Activated CD4-positive, alpha-beta T cell treated with anti-CD3 and anti-CD28 coated beads for 36 hours (primary cell): ENCODE measurements around the gene OR4K5. TPM values are rescaled to one million over a fixed set of nuclear protein-coding genes. Genes with fewer than 3 reads are reported as not detected.

Experiments
- ATAC-seq: fragments of 200-7000 bp; cut with Tn5 transposase; one replicate; pipeline ENCODE4 v1.10.0; 2021; ENCODE audit warnings: mild to moderate bottlenecking, moderate library complexity
- CTCF ChIA-PET: fragments of 350-600 bp; sonication (Branson Sonifier 250); formaldehyde crosslinking; loops from one replicate; lab custom pipeline; 2021; ENCODE audit warnings: antibody characterized with exemption; lab: Charles Lee
- POLR2A ChIA-PET: fragments of 350-600 bp; sonication (Branson Sonifier 250); formaldehyde crosslinking; loops from one replicate; lab custom pipeline; 2021; ENCODE audit warnings: antibody characterized with exemption, inconsistent platforms; lab: Charles Lee
- DNase-seq: peaks from one replicate; pipeline ENCODE4 v3.0.0-alpha.2; 2020
- H3K27ac Mint-ChIP-seq: one replicate; pipeline ENCODE4 v1.8.0; 2021; ENCODE audit warnings: mixed read lengths
- H3K27me3 Mint-ChIP-seq: one replicate; pipeline ENCODE4 v1.8.0; 2021; ENCODE audit warnings: mixed read lengths
- H3K36me3 Mint-ChIP-seq: one replicate; pipeline ENCODE4 v1.8.0; 2021; ENCODE audit warnings: low read depth, mixed read lengths
- H3K4me1 Mint-ChIP-seq: one replicate; pipeline ENCODE4 v1.8.0; 2021; ENCODE audit warnings: mixed read lengths
- H3K4me3 Mint-ChIP-seq: one replicate; pipeline ENCODE4 v1.8.0; 2021; ENCODE audit warnings: mild to moderate bottlenecking, moderate library complexity, mixed read lengths
- H3K9me3 Mint-ChIP-seq: one replicate; pipeline ENCODE4 v1.8.0; 2021; ENCODE audit warnings: low read depth, mixed read lengths
- intact Hi-C, 2 experiments: fragments of 100-400 bp; cut with DNase I in 1 of 2; cut with micrococcal nuclease in 1 of 2; formaldehyde crosslinking; loops; one replicate each; pipeline versions ENCODE4 v1.14.2 to v1.15.1; 2022 to 2024; cut with DNase I, micrococcal nuclease
- total RNA-seq, 2 experiments: library from RNA; stranded (reverse); gene quantifications; one replicate each; pipeline ENCODE4 v1.2.3, GENCODE V29; 2021

The OR4K5 gene, protein sequence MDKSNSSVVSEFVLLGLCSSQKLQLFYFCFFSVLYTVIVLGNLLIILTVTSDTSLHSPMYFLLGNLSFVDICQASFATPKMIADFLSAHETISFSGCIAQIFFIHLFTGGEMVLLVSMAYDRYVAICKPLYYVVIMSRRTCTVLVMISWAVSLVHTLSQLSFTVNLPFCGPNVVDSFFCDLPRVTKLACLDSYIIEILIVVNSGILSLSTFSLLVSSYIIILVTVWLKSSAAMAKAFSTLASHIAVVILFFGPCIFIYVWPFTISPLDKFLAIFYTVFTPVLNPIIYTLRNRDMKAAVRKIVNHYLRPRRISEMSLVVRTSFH
- not detected for total RNA-seq

DNA sequence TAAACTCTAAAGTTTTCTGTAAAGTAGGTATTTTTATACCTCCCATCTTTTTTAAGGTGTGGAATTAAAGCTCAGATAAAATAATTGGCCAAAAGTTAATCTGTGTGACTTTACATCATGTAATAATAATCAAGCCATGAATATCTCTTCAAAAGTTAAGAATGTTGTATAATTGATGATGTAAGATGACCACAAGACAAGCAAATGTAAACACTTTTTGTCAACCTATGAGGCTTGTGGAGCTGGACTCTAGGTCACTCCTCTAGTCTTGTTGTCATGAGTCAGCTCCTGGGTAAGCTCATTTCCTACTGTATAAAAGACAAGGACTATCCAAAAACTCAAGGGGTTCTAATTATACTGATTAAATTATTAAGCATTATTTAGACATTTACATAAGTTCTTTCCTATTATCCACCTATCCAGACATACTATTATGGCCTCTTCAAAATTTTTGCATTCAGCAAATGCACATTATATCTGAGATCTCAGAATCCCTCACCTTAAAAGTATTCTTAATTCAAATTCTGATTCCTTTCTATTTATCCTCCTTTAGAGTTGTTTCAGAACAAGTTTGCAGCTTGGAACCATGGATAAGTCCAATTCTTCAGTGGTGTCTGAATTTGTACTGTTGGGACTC, at the start of gene OR4K5:
Gene OR4K5 (plus strand): TSS at position 587 of the 637 bp plus-strand sequence. CDS start 0 bp downstream, at position 587.
- ChIA-PET CTCF (no interaction called here), POLR2A (no interaction called here)
- ATAC-seq (no peak), DNase-seq (no peak)
- Mint-ChIP-seq H3K27ac (no peak within 1 kb of the TSS), H3K4me1 (no peaks in the 10 kb centered on the region), H3K9me3 (no peaks in the 10 kb centered on the region), H3K27me3 (no peaks in the 10 kb centered on the region), H3K4me3 (no peak within 1 kb of the TSS), H3K36me3 (no peaks in the 10 kb centered on the region)
- intact Hi-C loops = no loop called here

- no peaks in the 10 kb centered on the region for H3K9me3 Mint-ChIP-seq
- no peak overlapping the region for H3K4me3 Mint-ChIP-seq
These were observed 47.2 kb upstream of the OR4K5 start for GRCh38 chr14:19873178-19873577.

GRCh38 chr14:19874842-19875241, 45.6 kb upstream of the OR4K5 start, which contains the start of gene OR4K2:
TSS of gene OR4K2 (plus strand) at chr14:19875142. CDS start at chr14:19876268, 1,126 bp downstream.
- no peaks in the 10 kb centered on the region for H3K9me3 Mint-ChIP-seq

More at GRCh38 chr14:19873178-19873577, 47.2 kb upstream of the OR4K5 start:
- H3K4me1 Mint-ChIP-seq = no peaks in the 10 kb centered on the region
- H3K36me3 Mint-ChIP-seq = no peaks in the 10 kb centered on the region
- ChIA-PET POLR2A (no interaction called here), CTCF (no interaction called here)
- no peak overlapping the region for H3K27ac Mint-ChIP-seq
- intact Hi-C loops = no loop called here
- DNase-seq = no peak
- no peak for ATAC-seq
- H3K27me3 Mint-ChIP-seq = peaks cover 2% of the 10 kb centered on the region

GRCh38 chr14:19878029-19878642, 42.3 kb upstream of the OR4K5 start:
- Mint-ChIP-seq H3K27ac (no peak overlapping the region), H3K4me3 (no peak overlapping the region), H3K27me3 (peaks cover 2% of the 10 kb centered on the region), H3K36me3 (no peaks in the 10 kb centered on the region), H3K9me3 (no peaks in the 10 kb centered on the region), H3K4me1 (no peaks in the 10 kb centered on the region)
- ChIA-PET CTCF (interaction anchor here (0.6 to 0.9 kb wide), 2 partner anchors 10 to 287 kb away, joined by 3 to 5 read pairs; no protein-coding TSS in a partner anchor), POLR2A (no interaction called here)
- intact Hi-C loops = no loop called here
- no peak for ATAC-seq
- no peak for DNase-seq

More at GRCh38 chr14:19874842-19875241, 45.6 kb upstream of the OR4K5 start, which contains the start of gene OR4K2:
- CTCF ChIA-PET = no interaction called here
- POLR2A ChIA-PET = no interaction called here
- ATAC-seq (no peak), DNase-seq (no peak)
- H3K36me3 Mint-ChIP-seq = no peaks in the 10 kb centered on the region
- peaks cover 2% of the 10 kb centered on the region for H3K27me3 Mint-ChIP-seq
- no peak within 1 kb of the TSS for H3K4me3 Mint-ChIP-seq
- intact Hi-C loops = no loop called here
- H3K27ac Mint-ChIP-seq = no peak within 1 kb of the TSS
- no peaks in the 10 kb centered on the region for H3K4me1 Mint-ChIP-seq

- CTCF ChIA-PET = no interaction called here
These were observed 25.1 kb upstream of the OR4K5 start for GRCh38 chr14:19895282-19895681.

DNA sequence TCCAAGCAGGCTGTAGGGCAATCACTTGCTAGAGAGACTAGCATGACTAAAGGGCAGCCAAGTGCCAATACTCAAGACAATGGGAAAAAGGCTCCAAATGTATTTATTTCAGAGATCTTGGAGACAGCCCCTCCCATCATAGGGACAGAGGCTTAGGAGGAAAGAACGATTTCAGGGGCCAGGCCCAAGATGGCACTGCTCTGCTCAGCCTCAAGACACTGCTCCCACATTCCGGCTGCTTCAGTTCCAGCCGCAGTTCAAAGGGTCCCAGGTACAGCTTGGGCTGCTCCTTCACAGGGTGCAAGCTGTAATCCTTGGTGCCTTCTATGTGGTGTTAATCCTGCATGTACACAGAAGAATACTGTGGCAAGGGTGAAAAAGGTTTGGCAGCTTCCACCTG, 19.4 kb upstream of the OR4K5 start:
- Mint-ChIP-seq H3K27me3 (no peaks in the 10 kb centered on the region), H3K4me3 (no peak overlapping the region), H3K9me3 (peaks cover 13% of the 10 kb centered on the region), H3K27ac (no peak overlapping the region), H3K4me1 (no peaks in the 10 kb centered on the region), H3K36me3 (peaks cover 2% of the 10 kb centered on the region)
- CTCF ChIA-PET = no interaction called here
- no peak for DNase-seq
- POLR2A ChIA-PET = no interaction called here
- intact Hi-C loops = no loop called here
- no peak for ATAC-seq

More at GRCh38 chr14:19895282-19895681, 25.1 kb upstream of the OR4K5 start:
- Mint-ChIP-seq H3K4me3 (no peak overlapping the region), H3K27me3 (no peaks in the 10 kb centered on the region), H3K27ac (no peak overlapping the region), H3K4me1 (no peaks in the 10 kb centered on the region), H3K36me3 (peaks cover 2% of the 10 kb centered on the region), H3K9me3 (peaks cover 28% of the 10 kb centered on the region)
- intact Hi-C loops = no loop called here
- no peak for DNase-seq
- POLR2A ChIA-PET = no interaction called here
- no peak for ATAC-seq

DNA sequence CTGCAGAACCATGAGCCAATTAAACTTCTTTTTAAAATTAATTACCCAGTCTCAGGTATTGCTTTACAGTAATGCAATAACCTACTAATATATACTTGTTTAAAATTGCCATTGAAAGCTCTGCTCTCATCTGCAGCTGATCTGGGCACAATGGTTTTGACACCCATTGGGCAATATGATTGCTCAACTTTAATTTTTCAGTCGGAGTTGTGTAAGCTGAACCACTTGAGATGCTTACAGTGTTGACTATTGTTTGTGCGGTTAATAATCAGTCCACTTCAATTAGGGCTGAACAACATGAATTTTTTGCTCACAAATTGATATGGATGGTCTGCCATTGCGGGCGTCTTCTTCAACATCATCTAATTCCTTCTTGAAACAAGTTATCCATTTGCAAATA, 18.0 kb upstream of the OR4K5 start:
- peaks cover 3% of the 10 kb centered on the region for H3K9me3 Mint-ChIP-seq
- H3K4me1 Mint-ChIP-seq = no peaks in the 10 kb centered on the region
- H3K36me3 Mint-ChIP-seq = no peaks in the 10 kb centered on the region
- no peak for DNase-seq
- ATAC-seq = no peak
- H3K4me3 Mint-ChIP-seq = no peak overlapping the region
- no peak overlapping the region for H3K27ac Mint-ChIP-seq
- CTCF ChIA-PET = interaction anchor here (0.8 kb wide), 1 partner anchor 828 kb away, joined by 3 read pairs; no protein-coding TSS in a partner anchor
- POLR2A ChIA-PET = no interaction called here
- intact Hi-C loops = no loop called here
- no peaks in the 10 kb centered on the region for H3K27me3 Mint-ChIP-seq

- DNase-seq (no peak), ATAC-seq (no peak)
- no peaks in the 10 kb centered on the region for H3K36me3 Mint-ChIP-seq
- H3K4me3 Mint-ChIP-seq = no peak overlapping the region
- no peak overlapping the region for H3K27ac Mint-ChIP-seq
- H3K9me3 Mint-ChIP-seq = no peaks in the 10 kb centered on the region
- no peaks in the 10 kb centered on the region for H3K27me3 Mint-ChIP-seq
- ChIA-PET POLR2A (no interaction called here), CTCF (no interaction called here)
- H3K4me1 Mint-ChIP-seq = no peaks in the 10 kb centered on the region
- intact Hi-C loops = no loop called here
These were observed 13.7 kb upstream of the OR4K5 start for GRCh38 chr14:19906665-19907064.

DNA sequence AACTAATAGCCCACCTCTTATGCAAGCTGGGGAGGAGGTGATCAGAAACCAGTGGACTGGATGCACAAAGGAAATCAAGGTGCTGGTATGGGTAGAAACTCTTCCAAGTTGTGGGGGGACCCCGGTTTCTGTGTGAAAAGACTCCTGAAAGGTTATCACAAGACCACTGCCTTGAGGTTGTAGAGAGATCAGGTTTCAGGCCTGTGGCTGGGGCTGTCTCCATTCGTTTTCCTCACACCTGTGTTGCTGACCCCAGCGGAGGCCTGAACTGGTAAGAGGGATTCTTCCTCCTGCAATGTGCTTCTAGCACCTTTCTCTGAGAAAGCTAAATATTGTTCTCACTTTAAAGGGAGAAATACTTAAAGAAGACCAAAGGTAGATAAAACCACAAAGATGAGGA, 9.3 kb upstream of the OR4K5 start:
- no peak overlapping the region for H3K4me3 Mint-ChIP-seq
- ChIA-PET CTCF (no interaction called here), POLR2A (no interaction called here)
- no peaks in the 10 kb centered on the region for H3K9me3 Mint-ChIP-seq
- no peaks in the 10 kb centered on the region for H3K27me3 Mint-ChIP-seq
- ATAC-seq (no peak), DNase-seq (no peak)
- H3K4me1 Mint-ChIP-seq = no peaks in the 10 kb centered on the region
- no peak overlapping the region for H3K27ac Mint-ChIP-seq
- no peaks in the 10 kb centered on the region for H3K36me3 Mint-ChIP-seq
- intact Hi-C loops = no loop called here

DNA sequence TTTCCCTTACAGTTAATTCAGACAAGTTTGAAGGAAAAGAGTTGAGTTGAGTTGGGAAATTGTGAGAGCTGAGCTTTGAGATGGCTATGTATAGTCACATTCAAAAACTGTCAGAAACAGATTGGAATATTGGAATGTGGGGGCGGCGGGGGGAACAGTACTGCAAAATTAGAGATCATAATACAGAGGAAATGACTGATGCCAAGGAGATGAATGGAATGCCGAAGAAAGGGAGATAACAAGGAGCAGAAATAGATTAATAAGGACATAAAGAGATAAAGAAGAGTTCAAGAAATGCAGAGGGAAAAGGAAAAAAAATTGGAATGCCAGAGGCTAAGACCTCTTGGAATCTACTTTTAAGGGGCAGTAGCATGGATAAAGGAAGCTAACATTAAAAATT, 3.2 kb upstream of the OR4K5 start:
- H3K4me1 Mint-ChIP-seq = no peaks in the 10 kb centered on the region
- ChIA-PET POLR2A (no interaction called here), CTCF (no interaction called here)
- DNase-seq (no peak), ATAC-seq (no peak)
- intact Hi-C loops = no loop called here
- no peaks in the 10 kb centered on the region for H3K27me3 Mint-ChIP-seq
- H3K27ac Mint-ChIP-seq = no peak overlapping the region
- no peak overlapping the region for H3K4me3 Mint-ChIP-seq
- H3K9me3 Mint-ChIP-seq = no peaks in the 10 kb centered on the region
- H3K36me3 Mint-ChIP-seq = no peaks in the 10 kb centered on the region

DNA sequence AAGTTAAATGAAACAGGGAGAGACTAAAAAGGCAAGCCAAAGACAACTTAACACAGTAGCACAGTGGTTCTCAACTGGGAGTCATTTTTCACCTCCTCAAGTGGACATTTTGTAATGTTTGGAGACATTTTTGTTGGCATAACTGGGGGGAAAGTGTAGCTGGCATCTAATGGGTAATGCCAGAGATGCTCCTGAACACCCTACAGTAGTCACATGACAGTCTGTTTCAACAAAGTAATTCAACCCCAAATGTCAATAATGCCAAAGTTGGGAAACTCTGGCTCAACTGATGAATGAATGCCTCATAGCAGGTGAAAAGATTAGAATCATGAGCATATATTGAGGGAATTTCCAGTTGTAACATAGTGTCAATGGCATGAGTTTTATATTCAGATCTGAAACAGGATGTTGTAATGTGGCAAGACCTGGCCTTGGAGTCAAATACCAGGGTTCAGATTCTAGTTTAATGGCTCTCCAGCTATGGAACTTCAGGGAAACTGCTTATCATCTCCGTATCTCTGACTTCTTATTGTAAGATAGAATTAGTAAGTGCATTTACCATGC, 2.4 kb upstream of the OR4K5 start:
- H3K27me3 Mint-ChIP-seq = no peaks in the 10 kb centered on the region
- intact Hi-C loops = no loop called here
- no peak overlapping the region for H3K4me3 Mint-ChIP-seq
- H3K9me3 Mint-ChIP-seq = no peaks in the 10 kb centered on the region
- no peak for ATAC-seq
- no peaks in the 10 kb centered on the region for H3K4me1 Mint-ChIP-seq
- POLR2A ChIA-PET = no interaction called here
- no peaks in the 10 kb centered on the region for H3K36me3 Mint-ChIP-seq
- CTCF ChIA-PET = interaction anchor here (1.1 kb wide), 1 partner anchor 9 kb away, joined by 4 read pairs; no protein-coding TSS in a partner anchor
- no peak for DNase-seq
- H3K27ac Mint-ChIP-seq = no peak overlapping the region
